GM20431 (cell line): ENCODE data around the gene CCT7.
"Not testable (repeated sequence)": the region's sequence is repeated elsewhere in the genome, so short reads cannot be mapped to it uniquely, and the experiment has no call there.

Source experiments
- in situ Hi-C: fragments of 300-500 bp; cut with MseI, MboI; formaldehyde crosslinking; loops from one replicate; pipeline ENCODE4 v1.15.0; 2020; ENCODE audit warnings: low sequenced_read_pairs; ENCODE audit not compliant: unreplicated experiment

Gene CCT7

DNA sequence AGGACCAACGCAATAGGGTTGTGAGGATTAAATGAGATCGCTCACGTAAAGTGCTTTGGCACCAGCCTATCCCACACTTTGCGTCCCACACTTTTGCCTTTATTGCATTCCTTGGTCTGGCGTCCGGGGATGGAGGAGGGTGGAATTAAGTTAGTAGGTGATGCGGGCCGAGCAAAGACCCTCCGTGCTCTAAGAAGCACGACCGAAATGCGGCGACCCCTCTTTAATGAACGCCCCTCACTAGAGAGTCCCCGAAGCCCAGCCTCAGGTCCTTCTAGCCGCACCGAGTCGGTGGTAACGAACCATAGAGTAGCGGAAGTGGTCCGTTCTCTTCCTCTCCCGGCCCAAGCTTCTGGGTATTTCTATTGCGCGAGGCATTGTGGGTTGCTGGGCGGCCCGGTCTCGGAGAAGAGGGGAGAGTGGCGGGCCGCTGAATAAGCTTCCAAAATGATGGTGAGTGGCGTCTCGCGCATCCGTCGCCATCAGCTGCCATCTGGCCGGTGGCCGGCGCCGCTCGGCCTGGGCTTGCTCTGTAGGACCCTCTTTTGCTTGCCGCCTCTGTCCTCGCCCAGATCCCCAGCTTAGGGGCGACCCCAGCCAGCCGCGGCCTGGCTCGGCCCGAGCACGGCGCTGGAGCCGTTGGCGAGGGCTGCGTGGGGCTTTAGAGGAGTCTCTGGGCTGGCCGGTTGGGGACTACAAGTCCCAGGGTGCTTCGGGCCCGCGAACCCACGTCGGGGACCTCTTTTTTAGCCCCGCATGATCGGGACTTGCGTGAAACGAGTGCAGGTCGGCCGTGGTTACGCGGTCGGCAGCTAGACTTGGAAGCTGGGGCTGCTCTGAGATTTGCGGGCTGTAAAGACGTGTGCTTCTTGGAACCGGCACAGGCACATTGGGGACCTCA, at the start of gene CCT7:
Gene CCT7, plus strand, starts transcription at position 377 of the 901 bp plus-strand sequence. Its CDS starts 71 bp downstream, at position 448.
- in situ Hi-C loops: no loop called here

DNA sequence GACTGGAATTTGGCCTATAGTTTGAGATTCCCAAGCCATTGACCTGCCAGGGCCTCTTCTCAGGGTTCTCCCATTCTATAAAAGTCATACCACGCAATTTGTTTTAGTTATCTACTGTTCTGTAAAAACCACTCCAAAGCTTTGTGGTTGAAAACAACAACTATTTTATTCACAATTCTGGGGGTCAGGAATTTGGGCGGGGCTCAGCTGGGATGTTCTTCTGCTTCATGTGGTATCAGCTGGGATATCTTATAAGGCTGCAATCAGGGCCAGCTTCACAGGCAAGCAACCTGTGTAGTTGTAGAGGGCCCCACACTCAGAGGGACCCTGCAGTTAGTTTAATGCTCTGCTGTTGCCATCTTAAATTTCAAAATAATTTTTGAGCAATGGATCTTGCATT, 48.1 kb upstream of the CCT7 start:
- in situ Hi-C loops: no loop called here

DNA sequence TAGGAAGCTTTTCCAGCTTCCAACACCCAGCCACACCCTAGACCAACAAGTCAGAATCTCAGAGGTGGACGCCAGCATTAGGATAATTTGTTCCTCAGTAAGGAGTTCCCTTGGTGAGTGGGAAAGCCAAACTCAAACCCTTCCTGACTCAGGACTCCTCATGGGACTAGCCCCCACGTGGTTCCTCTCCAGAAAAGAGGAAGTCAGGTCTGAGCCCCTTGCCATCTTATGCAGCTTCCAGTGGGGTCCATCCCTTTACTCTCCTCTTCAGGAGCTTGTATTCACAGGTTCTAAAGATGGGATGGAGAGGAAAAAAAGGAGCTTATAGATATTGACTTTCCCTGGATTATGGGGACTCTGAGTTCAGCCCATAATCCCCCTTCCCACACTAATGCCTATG, 46.6 kb upstream of the CCT7 start:
- in situ Hi-C loops: no loop called here

DNA sequence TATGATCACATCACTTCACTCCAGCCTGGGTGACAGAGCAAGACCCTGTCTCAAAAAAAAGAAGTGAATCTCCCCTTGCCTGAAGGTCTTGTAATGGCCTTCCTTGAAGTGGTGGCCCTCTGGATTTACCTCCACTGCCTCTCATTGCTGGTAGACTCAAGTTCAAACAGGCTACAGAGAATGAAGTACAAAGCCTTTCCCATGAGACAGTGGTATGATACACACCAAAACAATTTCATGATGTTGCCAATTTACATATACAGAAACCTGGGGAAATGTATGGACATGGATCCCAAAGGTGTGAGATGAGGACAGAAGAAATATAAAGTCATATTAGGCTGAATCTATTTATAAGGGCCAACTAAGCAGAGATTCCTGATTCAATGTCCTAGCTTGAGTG, 36.5 kb upstream of the CCT7 start:
- in situ Hi-C loops: no loop called here

DNA sequence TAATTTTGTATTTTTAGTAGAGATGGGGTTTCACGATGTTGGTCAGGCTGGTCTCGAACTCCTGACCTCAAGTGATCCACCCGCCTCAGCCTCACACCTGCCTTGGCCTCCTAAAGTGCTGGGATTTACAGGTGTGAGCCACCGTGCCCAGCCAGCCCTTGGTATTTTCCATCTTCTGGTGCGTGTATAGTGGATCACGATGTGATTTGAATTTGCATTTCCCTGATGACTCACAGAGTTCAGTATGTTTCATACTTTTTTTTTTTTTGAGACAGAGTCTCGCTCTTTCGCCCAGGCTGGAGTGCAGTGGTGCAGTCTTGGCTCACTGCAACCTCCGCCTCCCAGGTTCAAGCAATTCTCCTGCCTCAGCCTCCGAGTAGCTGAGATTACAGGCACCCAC, 33.8 kb upstream of the CCT7 start:
- in situ Hi-C loops: not testable (repeated sequence)

DNA sequence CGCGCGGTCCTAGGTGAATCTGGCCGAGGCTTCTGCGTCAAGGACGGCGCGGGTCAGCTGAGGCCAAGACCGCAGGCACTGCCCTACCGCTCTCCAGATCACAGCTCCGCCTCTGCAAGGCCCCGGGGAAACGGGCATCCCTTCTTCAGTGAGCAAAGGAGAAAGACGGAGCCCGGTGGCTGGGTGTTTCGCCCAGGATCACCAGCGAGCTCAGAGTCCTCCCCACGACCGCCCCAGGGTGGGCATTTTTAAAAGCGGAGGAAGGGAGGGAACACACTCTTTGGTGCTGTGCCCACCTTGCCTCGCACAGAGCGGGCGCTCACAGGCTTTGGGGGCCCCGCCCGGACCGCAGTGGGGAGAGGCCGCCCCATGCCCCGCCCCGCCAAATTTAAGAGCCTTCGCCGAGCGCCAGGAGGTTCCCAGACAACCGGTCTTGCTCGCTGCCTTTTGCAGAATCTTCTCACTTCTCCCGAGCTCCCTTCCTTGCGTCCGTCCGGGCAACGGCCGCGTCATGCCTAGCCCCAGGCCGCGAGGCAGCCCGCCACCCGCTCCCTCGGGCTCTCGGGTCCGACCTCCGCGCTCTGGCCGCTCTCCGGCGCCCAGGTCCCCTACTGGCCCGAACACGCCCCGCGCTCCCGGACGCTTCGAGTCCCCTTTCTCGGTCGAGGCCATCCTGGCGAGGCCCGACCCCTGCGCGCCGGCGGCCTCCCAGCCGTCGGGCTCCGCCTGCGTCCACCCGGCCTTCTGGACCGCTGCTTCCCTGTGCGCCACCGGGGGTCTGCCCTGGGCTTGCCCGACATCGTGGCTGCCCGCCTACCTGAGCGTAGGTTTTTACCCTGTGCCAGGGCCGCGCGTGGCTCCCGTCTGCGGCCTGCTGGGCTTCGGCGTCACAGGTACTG, 31.7 kb upstream of the CCT7 start, which contains the start of gene NOTO:
Gene NOTO, plus strand, starts transcription at position 419 of the 899 bp plus-strand sequence. Its CDS starts 93 bp downstream, at position 512.
- in situ Hi-C loops: no loop called here

DNA sequence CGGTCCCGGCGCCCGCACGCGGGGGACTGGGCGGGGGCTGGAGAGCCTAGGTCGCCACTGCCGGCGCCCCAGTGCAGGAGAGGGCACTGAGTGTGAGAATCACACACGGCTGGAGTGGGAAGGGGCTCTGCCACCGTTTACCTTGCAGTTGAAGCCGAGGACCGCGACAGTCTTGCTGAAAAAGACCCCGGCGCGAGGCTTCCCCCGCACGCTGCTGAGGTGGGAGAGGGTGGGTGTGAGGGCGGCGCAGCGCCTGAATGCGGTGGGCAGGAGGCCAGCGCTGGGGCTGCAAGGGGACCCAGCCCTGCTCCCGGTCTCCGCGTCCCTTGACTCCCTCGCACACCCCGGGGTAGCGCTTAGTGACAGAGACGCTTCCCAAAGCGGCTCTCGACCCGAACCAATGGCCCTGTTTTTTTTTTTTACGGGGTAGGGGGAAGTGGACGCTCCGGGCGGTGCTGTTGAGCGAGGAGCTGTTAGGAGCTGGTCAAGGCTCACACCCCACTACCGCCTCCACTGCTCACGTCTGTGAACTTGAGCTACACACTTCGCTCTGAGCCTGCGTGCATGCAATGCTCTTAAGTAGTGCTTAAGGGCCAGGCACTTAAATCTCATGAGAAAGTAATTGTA, 30.9 kb upstream of the CCT7 start:
- in situ Hi-C loops: no loop called here

DNA sequence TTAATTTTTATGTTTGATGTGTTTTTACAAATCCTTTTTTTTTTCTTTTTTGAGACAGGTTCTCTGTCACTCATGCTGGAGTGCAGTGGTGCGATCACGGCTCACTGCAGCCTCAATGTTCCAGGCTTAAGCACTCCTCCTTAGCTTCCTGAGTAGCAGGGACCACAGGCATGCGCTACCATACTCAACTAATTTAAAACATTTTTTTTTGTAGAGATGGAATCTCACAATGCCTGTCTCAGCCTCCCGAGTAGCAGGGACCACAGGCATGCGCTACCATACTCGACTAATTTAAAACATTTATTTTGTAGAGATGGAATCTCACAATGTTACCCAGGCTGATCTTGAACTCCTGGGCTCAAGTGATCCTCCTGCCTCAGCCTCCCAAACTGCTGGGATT, 28.5 kb upstream of the CCT7 start:
- in situ Hi-C loops: no loop called here

DNA sequence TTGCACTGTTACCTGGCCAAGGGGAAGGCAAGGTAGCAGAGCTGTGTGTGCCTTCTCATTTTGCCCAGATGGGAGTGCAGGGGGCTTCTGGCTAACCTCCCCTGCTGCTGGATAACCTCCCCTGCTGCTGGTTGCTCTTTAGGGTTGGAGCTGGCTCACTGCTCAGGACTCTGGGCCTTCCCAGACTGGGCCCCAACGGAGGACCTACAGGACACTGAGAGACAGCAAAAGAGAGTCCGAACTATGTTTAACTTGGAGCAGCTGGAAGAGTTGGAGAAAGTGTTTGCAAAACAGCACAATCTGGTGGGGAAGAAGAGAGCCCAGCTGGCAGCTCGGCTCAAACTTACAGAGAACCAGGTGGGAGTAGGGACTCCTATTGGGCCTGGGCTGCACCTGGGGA, 25.9 kb upstream of the CCT7 start:
- in situ Hi-C loops: no loop called here

DNA sequence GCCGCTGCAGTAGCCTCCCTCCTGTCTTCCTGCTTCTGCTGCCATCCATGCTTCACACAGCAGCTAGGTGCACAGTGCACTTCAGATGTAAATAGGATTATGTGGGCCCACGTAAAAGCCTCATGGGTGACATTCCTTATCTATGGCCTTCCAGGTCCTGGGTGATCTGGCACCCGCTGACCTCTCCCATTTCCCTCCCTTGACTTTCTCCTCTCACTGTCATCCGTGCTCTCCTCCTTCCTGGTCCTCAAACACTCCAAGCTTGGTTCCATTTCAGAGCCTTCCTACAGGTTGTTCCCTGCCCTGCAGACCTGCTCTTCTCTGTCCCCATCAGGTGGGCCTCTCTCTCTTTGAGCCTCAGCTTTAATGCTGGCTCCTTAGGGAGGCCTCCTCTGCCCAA, 24.1 kb upstream of the CCT7 start:
- in situ Hi-C loops: no loop called here

DNA sequence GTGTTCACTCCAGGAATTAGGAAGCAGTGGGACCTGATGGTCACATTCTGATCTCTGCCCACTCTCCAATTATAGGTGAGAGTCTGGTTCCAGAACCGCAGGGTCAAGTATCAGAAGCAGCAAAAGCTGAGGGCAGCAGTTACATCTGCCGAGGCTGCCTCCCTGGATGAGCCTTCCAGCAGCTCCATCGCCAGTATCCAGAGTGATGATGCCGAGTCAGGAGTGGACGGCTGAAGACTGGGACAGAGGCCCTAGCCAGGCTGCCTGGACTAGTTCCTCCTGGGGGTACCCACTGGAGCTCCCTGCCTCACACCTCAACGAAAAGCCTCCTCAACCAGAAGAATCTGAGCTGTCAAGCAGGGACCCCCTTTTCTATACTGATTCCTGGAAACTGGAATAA, 23.4 kb upstream of the CCT7 start:
- in situ Hi-C loops: no loop called here

DNA sequence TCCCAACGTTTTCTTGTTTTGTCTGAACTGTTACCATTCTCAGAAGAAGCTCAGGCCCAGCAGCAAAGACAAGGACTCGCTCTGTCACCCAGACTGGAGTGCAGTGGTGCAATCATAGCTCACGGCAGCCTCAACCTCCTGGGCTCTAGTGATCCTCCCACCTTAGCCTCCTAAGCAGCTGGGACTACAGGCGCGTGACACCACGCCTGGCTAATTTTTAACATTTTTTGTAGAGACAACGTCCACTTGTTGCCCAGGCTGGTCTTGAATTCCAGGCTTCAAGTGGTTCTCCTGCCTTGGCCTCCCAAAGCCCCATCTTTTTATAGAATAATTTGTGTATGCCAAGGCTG, 22.0 kb upstream of the CCT7 start:
- in situ Hi-C loops: no loop called here

DNA sequence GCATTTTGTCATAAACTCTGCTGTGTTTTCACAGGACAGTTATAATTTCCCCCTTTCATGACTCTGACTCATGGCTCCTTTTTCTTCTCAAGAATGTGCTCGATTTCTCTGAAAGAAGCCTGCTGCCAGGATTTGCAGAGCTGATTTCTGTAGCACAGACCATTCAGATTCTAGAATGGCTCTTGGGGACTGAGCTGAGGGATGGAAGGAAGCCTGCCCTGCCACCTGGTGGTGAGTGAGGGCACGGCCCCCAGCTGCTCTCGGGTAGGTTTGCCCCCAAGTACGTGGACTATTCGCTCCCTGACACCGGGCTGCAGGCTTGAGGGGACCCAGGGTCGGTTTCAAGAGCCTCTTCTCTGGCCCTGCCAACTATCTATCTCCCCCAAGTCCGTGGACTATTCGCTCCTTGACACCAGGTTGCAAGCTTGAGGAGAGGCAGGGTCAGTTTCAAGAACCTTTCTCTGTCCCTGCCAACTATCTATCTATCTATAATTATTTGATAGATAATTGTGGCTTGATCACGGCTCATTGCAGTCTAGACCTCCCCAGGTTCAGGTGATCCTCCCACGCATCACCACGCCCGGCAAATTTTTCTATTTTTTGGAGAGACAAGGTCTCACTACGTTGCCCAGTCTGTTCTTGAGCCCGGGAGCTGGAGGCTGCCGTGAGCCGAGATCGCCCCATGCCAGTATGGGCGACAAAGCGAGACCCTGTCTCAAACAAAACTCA, 21.5 kb upstream of the CCT7 start:
- in situ Hi-C loops: no loop called here

DNA sequence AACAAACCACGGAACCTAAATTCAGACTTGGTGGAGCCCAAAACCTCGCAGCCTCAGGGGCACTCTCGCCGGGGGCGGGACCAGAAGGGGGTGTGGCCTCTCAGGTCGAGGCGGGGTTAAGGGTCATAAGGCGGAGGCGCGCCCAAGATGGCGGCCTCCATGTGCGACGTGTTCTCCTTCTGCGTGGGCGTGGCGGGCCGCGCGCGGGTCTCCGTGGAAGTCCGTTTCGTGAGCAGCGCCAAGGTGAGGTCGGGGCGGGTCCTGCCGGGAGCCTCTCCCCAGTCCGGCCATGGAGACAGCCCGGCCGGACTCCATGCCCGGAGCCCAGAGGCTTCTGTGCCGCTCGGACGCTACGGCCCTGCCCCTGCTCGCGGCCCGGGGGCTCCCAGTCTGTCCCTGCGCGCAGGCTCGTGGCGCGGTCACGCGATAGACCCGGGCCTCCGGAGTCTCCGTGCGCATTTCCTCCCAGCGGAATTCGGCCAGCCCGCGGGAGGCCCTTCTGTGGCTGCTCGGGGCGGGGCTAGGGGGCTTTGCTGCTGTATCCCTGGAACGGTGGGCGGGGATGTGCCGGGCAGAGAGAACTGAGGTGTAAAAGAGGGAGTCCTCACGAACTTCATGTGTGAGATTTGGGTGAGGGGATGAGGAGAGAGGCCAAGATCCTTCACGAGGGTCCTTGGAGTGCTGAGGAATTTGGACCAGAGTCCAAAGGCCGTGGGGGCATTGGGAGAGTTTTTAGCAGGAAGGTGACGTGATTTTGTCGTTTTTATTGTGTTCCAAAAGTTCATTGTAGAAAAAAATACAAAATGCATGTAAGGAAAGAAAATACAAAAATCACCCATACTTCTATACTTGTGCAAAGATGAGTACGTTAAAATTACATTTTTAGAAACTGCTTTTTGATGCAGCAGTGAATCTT, 19.7 kb upstream of the CCT7 start, which contains the start of gene SMYD5:
Gene SMYD5, plus strand, starts transcription at position 126 of the 916 bp plus-strand sequence. Its CDS starts 22 bp downstream, at position 148.
- in situ Hi-C loops: no loop called here

DNA sequence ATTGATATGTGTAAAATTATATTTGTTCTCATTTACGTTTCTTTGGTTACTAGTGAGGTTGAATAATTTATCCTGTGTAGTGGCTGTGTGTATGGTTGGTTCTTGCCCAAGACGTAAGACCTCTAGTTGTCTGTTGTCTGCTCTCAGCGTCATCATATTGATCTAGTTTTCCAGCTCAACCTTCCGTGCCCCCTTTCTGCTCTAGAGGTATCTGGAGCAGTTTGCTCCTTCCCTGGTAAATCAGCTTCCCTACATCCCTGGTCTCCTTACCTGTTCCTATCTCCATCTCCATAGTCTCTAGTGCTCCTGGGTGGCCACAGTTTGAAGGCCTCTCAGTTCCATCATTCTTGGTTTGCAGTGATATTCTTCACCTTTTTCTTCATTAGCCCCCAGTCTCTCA, 18.9 kb upstream of the CCT7 start:
- in situ Hi-C loops: no loop called here

DNA sequence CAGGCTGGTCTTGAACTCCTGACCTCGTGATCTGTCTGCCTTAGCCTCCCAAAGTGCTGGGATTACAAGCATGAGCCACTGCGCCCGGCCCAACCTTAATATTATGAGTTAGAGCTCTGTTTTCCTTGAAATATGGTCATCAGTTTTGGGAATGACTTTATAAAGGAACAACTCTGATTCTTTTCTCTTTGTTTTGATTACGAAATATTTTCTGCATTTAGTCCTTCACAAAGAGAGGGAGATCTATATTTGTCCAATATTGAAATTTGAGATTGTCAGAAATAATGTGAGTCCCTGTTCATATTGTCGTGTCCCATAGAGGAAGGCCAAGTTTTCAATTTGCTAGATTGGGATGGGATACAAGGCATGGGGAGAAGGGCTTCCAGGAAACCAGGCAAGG, 16.9 kb upstream of the CCT7 start:
- in situ Hi-C loops: no loop called here

DNA sequence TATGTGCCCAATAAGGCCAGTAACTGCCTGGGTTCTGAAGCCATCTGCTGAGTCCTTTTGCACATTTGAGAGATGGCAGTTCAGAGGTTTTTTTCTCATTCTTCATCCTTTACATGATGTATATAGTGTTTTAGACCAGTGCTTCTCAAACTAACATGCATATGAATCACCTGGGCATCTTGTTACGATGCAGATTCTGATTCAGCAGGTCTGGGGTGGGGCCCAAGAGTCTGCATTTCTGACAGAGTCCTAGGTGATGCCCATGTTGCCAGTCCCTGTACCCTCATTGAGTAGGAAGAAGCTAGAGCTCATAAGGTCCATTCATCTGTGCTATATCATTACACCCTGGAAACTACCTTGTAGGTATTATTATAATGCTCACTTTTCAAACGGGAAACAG, 16.3 kb upstream of the CCT7 start:
- in situ Hi-C loops: no loop called here

DNA sequence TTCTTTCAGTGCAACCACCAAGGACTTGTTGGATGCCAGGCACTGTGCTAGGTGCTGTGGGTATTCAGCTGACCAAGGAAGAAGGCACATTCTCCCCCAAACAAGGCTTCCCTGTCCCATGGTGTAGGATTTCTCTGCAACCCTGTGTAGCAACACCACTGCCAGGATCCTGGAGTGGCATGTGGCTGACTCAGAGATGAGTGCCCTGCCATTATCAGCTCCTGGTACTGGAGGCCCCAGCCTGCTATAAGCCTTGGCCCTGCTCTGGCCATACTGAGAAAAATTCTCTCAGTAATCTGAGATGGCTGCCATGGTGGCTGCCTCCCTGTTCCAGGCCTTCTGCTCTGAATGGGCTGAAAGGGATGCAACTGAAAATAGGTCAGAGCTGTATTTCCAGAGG, 15.8 kb upstream of the CCT7 start:
- in situ Hi-C loops: no loop called here

DNA sequence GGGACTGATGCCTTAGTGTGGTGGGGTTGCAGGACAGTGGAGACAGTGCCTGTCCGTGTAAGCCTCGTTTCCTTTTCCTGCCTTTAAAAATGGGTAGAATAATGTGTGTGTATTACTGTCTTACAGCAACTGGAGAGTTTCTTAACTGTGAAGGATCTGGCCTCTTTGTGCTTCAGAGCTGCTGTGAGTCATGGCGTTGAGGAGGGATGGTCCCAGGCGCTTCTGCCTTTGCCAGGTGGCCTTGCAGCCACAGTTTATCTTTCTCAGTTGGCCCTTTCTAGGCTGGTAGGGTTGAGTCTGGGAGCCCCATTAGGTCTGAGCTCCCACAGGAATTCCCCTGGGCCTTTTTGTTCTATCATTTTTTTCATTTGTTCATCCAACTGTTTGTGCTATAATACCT, 10.3 kb upstream of the CCT7 start:
- in situ Hi-C loops: no loop called here
